ENCODE data around the gene TAS2R14. TPM values are rescaled to one million over a fixed set of nuclear protein-coding genes. Genes with fewer than 3 reads are reported as not detected.

TAS2R14 gene
- total RNA-seq, 1 donor from 2014 or later: 2.0 TPM

DNA sequence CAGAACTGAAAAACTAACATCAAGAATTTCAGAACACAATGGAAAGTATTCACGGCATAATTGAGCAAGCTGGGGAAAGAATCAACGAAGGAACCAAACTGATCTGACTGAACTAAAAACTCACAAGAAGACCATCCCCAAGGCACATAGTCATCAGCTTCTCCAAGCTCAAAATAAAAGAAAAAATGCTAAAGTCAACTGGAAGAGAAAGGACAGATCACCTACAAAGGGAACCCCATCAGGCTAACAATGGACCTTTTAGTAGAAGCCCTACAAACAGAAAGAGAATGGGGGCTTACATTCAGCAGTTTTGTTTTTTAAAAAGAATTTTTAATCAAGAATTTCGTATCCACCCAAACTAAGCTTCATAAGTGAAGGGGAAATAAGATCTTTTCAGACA, 35.9 kb upstream of the TAS2R14 start:
- H2AFZ ChIP-seq (ENCODE audit: low read depth, low read length): no peak overlapping the region
- H3K4me3 ChIP-seq (ENCODE audit: insufficient read depth, low read depth, low read length): no peak overlapping the region
- H3K27ac ChIP-seq (ENCODE audit: low read depth, low read length): no peak overlapping the region
- no peaks in the 10 kb centered on the region for H3K79me2 ChIP-seq (ENCODE audit: insufficient read depth, low read length)
- no peaks in the 10 kb centered on the region for H3K27me3 Mint-ChIP-seq (ENCODE audit: low read depth, unreplicated experiment)
- no peak overlapping the region for H3K4me2 ChIP-seq (ENCODE audit: low read length)
- H3K27me3 ChIP-seq (ENCODE audit: insufficient read depth, low read length): no peaks in the 10 kb centered on the region
- FAIRE-seq (no peak), DNase-seq (ENCODE audit: low read depth) (no peak)
- no peaks in the 10 kb centered on the region for H3K36me3 ChIP-seq (ENCODE audit: insufficient read depth, low read length)
- no peaks in the 10 kb centered on the region for H3K9me3 ChIP-seq (ENCODE audit: insufficient read depth, low read depth, low read length)
- no peaks in the 10 kb centered on the region for H3K4me1 Mint-ChIP-seq (ENCODE audit: low read depth, unreplicated experiment)
- no peaks in the 10 kb centered on the region for H3K9me3 Mint-ChIP-seq (ENCODE audit: unreplicated experiment)
- no peaks in the 10 kb centered on the region for H3K36me3 Mint-ChIP-seq (ENCODE audit: low read depth, unreplicated experiment)
- no peak overlapping the region for H3K9ac ChIP-seq (ENCODE audit: low read length)
- H3K4me1 ChIP-seq (ENCODE audit: insufficient read depth, low read length): no peaks in the 10 kb centered on the region
- H4K20me1 ChIP-seq (ENCODE audit: insufficient read depth, low read length): no peaks in the 10 kb centered on the region
- no peak overlapping the region for H3K27ac Mint-ChIP-seq (ENCODE audit: unreplicated experiment)
- no peak overlapping the region for H3K4me3 Mint-ChIP-seq (ENCODE audit: unreplicated experiment)
- TF ChIP-seq, protein P1, sequence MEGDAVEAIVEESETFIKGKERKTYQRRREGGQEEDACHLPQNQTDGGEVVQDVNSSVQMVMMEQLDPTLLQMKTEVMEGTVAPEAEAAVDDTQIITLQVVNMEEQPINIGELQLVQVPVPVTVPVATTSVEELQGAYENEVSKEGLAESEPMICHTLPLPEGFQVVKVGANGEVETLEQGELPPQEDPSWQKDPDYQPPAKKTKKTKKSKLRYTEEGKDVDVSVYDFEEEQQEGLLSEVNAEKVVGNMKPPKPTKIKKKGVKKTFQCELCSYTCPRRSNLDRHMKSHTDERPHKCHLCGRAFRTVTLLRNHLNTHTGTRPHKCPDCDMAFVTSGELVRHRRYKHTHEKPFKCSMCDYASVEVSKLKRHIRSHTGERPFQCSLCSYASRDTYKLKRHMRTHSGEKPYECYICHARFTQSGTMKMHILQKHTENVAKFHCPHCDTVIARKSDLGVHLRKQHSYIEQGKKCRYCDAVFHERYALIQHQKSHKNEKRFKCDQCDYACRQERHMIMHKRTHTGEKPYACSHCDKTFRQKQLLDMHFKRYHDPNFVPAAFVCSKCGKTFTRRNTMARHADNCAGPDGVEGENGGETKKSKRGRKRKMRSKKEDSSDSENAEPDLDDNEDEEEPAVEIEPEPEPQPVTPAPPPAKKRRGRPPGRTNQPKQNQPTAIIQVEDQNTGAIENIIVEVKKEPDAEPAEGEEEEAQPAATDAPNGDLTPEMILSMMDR (IDR thresholded peaks at IDR 0.05; ENCODE audit: insufficient read depth, low read depth, low read length): no peak
- TF ChIP-seq EZH2 (IDR thresholded peaks at IDR 0.05; ENCODE audit: insufficient read depth, low read length): no peak

DNA sequence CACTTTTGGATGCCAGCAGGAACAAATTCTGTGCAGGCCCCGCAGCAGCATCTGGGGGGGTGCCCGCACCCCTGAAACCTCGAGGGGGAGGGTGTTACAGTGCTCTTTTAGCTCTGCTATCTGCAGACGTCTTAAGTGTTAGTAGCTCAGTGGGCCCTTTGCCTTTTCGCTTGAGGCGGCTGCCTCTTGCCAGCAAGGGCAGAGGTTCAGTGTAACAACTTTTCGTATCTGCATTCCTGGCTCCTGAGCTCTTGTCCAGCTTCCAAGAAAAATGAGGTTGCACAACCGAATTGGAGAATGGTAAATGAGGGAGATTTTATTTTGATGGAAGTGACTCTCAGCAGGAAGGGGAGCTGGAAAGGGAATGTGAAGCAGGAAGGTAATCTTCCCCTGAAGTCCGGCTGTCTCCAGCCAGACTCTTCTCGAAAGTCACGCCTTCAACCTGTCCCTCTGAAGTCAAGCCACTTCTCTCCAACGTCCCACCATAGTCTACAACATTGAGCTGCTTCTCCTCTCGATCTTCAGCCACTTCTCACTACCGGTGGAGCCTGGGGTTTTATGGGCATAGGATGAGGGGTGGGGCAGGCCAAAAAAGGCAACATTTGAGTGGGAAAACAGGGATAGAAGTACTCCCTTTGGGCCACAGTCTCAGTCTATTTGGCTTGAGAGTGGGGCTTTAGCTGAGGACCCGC, 29.8 kb upstream of the TAS2R14 start:
- Histone ChIP-seq H2AFZ (ENCODE audit: low read depth, low read length) (no peak overlapping the region), H3K9ac (ENCODE audit: low read length) (no peak overlapping the region), H3K4me1 (ENCODE audit: insufficient read depth, low read length) (peaks cover 9% of the 10 kb centered on the region), H3K4me3 (ENCODE audit: insufficient read depth, low read depth, low read length) (no peak overlapping the region), H3K79me2 (ENCODE audit: insufficient read depth, low read length) (no peaks in the 10 kb centered on the region), H3K27ac (ENCODE audit: low read depth, low read length) (no peak overlapping the region), H3K36me3 (ENCODE audit: insufficient read depth, low read length) (no peaks in the 10 kb centered on the region), H3K9me3 (ENCODE audit: insufficient read depth, low read depth, low read length) (no peaks in the 10 kb centered on the region), H3K27me3 (ENCODE audit: insufficient read depth, low read length) (no peaks in the 10 kb centered on the region), H4K20me1 (ENCODE audit: insufficient read depth, low read length) (peaks cover 3% of the 10 kb centered on the region), H3K4me2 (ENCODE audit: low read length) (peak overlapping the region; percentile 6)
- FAIRE-seq (no peak), DNase-seq (ENCODE audit: low read depth) (peak; percentile 75)
- Mint-ChIP-seq H3K4me3 (ENCODE audit: unreplicated experiment) (no peak overlapping the region), H3K36me3 (ENCODE audit: low read depth, unreplicated experiment) (peaks cover 5% of the 10 kb centered on the region), H3K27ac (ENCODE audit: unreplicated experiment) (no peak overlapping the region), H3K4me1 (ENCODE audit: low read depth, unreplicated experiment) (peaks cover 2% of the 10 kb centered on the region), H3K27me3 (ENCODE audit: low read depth, unreplicated experiment) (no peaks in the 10 kb centered on the region), H3K9me3 (ENCODE audit: unreplicated experiment) (peaks cover 3% of the 10 kb centered on the region)
- TF ChIP-seq, protein P1 (IDR thresholded peaks at IDR 0.05; ENCODE audit: insufficient read depth, low read depth, low read length): no peak
- no peak for TF ChIP-seq EZH2 (IDR thresholded peaks at IDR 0.05; ENCODE audit: insufficient read depth, low read length)

DNA sequence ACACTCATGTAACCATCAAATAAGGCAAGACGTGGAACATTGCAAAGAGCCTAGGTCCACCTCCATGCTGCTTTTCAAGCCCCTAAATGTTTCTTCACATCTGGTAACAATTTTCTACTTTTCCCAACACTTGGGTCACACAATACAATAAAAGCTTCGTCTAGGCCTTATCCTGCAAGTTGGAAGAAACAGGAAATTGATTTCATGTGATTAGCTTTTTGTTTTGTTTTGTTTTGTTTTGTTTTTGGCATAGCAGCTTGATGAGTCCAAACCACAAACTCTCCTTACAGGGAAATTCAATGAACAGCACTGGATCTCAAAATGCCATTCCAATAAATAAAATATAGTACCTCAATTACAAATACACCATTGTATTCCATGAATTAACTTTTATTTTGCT, 28.3 kb upstream of the TAS2R14 start:
- H3K27ac ChIP-seq (ENCODE audit: low read depth, low read length): no peak overlapping the region
- Mint-ChIP-seq H3K27me3 (ENCODE audit: low read depth, unreplicated experiment) (no peaks in the 10 kb centered on the region), H3K36me3 (ENCODE audit: low read depth, unreplicated experiment) (peaks cover 5% of the 10 kb centered on the region), H3K27ac (ENCODE audit: unreplicated experiment) (no peak overlapping the region), H3K9me3 (ENCODE audit: unreplicated experiment) (peaks cover 3% of the 10 kb centered on the region), H3K4me3 (ENCODE audit: unreplicated experiment) (no peak overlapping the region), H3K4me1 (ENCODE audit: low read depth, unreplicated experiment) (peaks cover 2% of the 10 kb centered on the region)
- no peak overlapping the region for H2AFZ ChIP-seq (ENCODE audit: low read depth, low read length)
- TF ChIP-seq, protein P1 (IDR thresholded peaks at IDR 0.05; ENCODE audit: insufficient read depth, low read depth, low read length): no peak
- no peak for TF ChIP-seq EZH2 (IDR thresholded peaks at IDR 0.05; ENCODE audit: insufficient read depth, low read length)
- no peaks in the 10 kb centered on the region for H3K27me3 ChIP-seq (ENCODE audit: insufficient read depth, low read length)
- peak; percentile 52 for DNase-seq (ENCODE audit: low read depth)
- no peaks in the 10 kb centered on the region for H3K9me3 ChIP-seq (ENCODE audit: insufficient read depth, low read depth, low read length)
- no peak overlapping the region for H3K4me2 ChIP-seq (ENCODE audit: low read length)
- no peak for FAIRE-seq
- peaks cover 3% of the 10 kb centered on the region for H4K20me1 ChIP-seq (ENCODE audit: insufficient read depth, low read length)
- H3K79me2 ChIP-seq (ENCODE audit: insufficient read depth, low read length): no peaks in the 10 kb centered on the region
- no peaks in the 10 kb centered on the region for H3K36me3 ChIP-seq (ENCODE audit: insufficient read depth, low read length)
- no peak overlapping the region for H3K4me3 ChIP-seq (ENCODE audit: insufficient read depth, low read depth, low read length)
- H3K9ac ChIP-seq (ENCODE audit: low read length): no peak overlapping the region
- H3K4me1 ChIP-seq (ENCODE audit: insufficient read depth, low read length): peaks cover 9% of the 10 kb centered on the region
